IPS-18a (cell line): Measurements from ENCODE around the gene NEDD1.
A peak's percentile ranks its signal among the peaks of the same experiment; 100 is the strongest.

Experiments used
- H3K27ac ChIP-seq: one replicate; pipeline ENCODE4 v1.5.1; 2013; ENCODE audit warnings: low read length
- H3K27me3 ChIP-seq: one replicate; pipeline ENCODE4 v1.6.1; 2013; ENCODE audit warnings: mild to moderate bottlenecking, low read length; ENCODE audit not compliant: control insufficient read depth, insufficient read depth
- H3K36me3 ChIP-seq: one replicate; pipeline ENCODE4 v1.6.1; 2013; ENCODE audit warnings: low read depth, low read length; ENCODE audit not compliant: control insufficient read depth
- H3K4me1 ChIP-seq: one replicate; pipeline ENCODE4 v1.6.1; 2013; ENCODE audit warnings: low read depth, low read length; ENCODE audit not compliant: control insufficient read depth
- H3K4me3 ChIP-seq: one replicate; pipeline ENCODE4 v1.5.1; 2013; ENCODE audit warnings: low read length
- H3K9ac ChIP-seq: one replicate; pipeline ENCODE4 v1.6.1; 2013; ENCODE audit warnings: mild to moderate bottlenecking, low read length, moderate library complexity
- H3K9me3 ChIP-seq: one replicate; pipeline ENCODE4 v1.6.1; 2013; ENCODE audit warnings: low read depth, low read length; ENCODE audit not compliant: control insufficient read depth

Gene NEDD1

DNA sequence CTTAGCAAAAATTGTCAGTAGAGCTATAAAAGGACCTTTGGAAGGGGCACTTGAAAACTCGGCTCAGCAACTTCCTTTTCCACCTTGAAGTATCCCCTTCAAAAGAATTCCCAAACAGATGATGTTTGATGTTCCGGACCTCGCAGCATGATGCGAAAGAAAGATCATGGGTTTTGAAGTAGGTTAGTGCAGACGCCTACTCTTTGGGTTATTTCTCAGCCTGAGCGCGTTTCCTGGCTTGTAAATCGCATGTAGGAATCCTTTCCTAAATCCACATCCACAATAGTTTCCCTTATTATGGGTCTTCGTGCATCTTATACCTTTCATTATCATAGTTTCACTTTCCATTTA is 584 bp upstream of the NEDD1 start:
- Histone ChIP-seq H3K27ac (no peak overlapping the region), H3K9ac (peak overlapping the region; percentile 53), H3K36me3 (no peaks in the 10 kb centered on the region), H3K27me3 (no peaks in the 10 kb centered on the region), H3K4me3 (peak overlapping the region; percentile 65), H3K4me1 (peaks cover 13% of the 10 kb centered on the region), H3K9me3 (no peaks in the 10 kb centered on the region)

DNA sequence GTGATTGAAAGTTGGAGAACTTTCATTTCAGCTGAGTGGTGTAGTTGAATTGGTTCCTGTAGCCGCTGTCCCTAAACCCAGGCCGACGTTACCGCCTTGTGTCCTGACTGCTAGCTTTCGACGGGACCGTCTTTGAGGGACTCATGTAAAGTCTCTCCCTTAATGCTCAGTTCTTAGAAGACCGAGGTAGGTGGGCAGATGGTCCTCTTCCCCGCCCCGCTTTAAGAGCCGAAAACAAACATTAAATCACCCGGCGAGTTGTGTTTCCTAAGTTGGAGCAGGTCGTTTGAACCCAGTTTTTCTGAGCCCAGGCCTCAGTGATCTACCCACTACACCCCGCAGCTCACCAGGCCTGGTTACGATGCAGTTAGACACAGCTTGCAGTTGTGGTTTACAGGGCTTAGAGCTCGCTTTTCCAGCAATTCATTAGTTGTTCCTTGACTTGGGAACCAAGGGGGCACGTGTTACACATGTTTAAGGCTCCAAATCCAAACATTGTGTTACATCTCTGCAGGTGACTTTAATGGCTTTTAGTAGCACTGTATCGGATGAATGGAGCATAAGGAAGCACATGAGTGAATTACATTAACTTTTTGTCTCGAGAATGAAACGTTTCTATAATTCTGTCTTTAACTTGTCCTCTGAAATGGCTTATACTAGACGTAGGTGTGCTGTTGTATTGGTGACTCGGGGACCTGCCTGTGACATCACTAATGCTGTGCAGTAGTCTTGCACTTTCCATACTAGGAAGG is 790 bp downstream of the NEDD1 start:
- H3K9me3 ChIP-seq = no peaks in the 10 kb centered on the region
- H3K27ac ChIP-seq = peak overlapping the region; percentile 0
- H3K36me3 ChIP-seq = no peaks in the 10 kb centered on the region
- H3K4me3 ChIP-seq = peak overlapping the region; percentile 65
- H3K4me1 ChIP-seq = peaks cover 13% of the 10 kb centered on the region
- H3K27me3 ChIP-seq = no peaks in the 10 kb centered on the region
- peak overlapping the region; percentile 53 for H3K9ac ChIP-seq

DNA sequence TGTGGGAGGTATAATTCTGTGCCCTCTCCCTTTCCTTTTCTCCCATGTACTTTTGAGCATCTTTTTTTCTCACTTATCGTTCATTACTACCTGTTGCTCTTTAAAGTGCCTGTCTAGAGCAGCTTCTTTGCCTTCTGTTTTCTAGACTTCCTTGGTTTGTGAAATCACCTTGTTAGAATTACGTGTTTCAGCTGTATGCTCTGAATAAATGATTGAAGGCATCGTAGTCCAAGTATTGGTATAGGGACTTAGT is 1.3 kb downstream of the NEDD1 start:
- Histone ChIP-seq H3K27ac (no peak overlapping the region), H3K4me1 (peaks cover 13% of the 10 kb centered on the region), H3K4me3 (peak overlapping the region; percentile 65), H3K9me3 (no peaks in the 10 kb centered on the region), H3K36me3 (no peaks in the 10 kb centered on the region), H3K9ac (peak overlapping the region; percentile 53), H3K27me3 (no peaks in the 10 kb centered on the region)

DNA sequence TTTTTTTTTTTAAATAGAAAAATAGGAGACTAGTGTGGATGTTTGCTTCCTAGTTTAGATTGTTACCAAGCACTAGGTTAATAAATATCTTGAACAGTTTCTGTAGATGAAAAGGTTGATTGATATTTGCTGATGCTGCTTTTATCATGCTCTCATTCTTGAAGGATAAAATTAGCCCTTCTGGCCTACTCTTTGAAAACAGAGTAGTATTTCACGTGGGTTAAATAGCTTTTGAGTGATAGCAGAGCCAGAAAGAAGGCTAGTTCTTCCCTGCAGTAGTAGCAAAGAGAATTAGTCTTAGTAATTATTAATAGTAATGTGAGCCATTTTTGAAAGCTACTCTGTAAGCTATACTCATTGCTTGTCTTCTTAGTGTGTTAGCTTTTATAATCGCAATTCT is 5.2 kb downstream of the NEDD1 start:
- Histone ChIP-seq H3K27me3 (no peaks in the 10 kb centered on the region), H3K27ac (no peak overlapping the region), H3K9me3 (no peaks in the 10 kb centered on the region), H3K36me3 (no peaks in the 10 kb centered on the region), H3K9ac (no peak overlapping the region), H3K4me1 (peaks cover 13% of the 10 kb centered on the region), H3K4me3 (no peak overlapping the region)

DNA sequence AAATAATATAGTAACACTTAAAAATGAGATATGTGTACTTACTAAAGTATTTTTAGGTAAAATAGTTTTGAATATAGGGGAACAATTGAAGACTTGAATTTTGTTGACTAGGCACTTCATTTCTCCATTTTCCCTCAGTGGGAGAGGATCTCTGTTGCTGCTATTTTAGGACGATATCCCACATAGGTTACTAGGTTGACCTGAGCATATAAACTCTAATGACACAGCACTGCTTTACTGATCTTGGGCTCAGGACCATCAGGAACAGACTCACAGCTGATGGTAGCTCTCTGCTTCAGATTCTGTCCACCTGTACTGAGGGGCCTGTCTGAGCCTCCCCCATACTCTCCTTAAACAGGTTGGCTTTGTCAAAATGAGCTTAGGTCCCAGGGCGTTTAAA is 5.9 kb downstream of the NEDD1 start:
- H3K27ac ChIP-seq = no peak overlapping the region
- H3K4me1 ChIP-seq = peaks cover 11% of the 10 kb centered on the region
- H3K4me3 ChIP-seq = no peak overlapping the region
- H3K9me3 ChIP-seq = no peaks in the 10 kb centered on the region
- no peaks in the 10 kb centered on the region for H3K36me3 ChIP-seq
- H3K27me3 ChIP-seq = no peaks in the 10 kb centered on the region
- no peak overlapping the region for H3K9ac ChIP-seq

DNA sequence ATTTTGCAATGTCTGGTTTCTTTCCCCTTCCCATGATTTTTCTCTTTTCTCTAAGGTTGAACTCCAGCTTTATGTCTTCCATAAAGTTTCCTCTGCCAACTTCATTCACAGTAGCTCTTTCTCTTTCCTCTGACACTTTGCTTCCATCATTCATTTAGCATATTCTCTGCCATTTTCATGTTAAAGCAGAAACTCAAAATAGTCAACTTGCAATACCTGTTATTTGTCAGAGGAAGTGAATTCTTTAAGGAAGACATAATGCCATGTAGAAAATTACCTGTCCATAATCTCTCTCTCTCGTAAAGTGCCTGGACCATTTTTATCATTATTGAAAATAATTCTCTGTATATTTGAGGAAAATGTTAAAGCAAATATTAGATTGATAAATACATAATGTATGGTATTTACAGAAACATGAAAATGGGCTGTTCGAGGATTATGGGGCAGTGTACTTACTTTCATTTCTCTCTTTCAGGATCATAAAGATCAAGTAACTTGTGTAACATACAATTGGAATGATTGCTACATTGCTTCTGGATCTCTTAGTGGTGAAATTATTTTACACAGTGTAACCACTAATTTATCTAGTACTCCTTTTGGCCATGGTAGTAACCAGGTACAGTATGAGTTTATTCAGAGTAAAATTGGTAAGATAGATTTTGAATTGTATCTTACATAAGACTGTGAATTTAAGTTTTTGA is 12.6 kb downstream of the NEDD1 start:
- Histone ChIP-seq H3K27me3 (no peaks in the 10 kb centered on the region), H3K36me3 (no peaks in the 10 kb centered on the region), H3K4me1 (peaks cover 2% of the 10 kb centered on the region), H3K9ac (no peak overlapping the region), H3K27ac (no peak overlapping the region), H3K9me3 (no peaks in the 10 kb centered on the region), H3K4me3 (no peak overlapping the region)

DNA sequence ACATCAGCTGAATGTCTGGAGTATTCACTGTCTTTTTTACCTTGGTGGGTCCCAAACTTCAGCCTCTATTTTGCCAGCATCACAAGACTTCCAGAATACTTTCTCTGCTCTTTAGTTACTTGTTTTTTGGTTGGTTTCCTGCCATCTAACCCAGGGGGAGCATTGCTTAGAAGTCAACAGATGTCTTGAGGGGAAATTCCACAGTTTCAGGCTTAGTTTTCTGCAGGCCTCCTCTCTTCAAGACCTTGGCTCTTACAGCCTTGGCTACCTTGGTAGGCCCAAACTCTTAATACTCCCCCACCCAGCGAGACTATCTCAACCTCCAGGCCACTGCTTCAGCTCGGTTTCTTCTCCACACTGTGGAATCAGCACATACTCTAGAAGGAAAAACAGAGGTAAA is 41.7 kb downstream of the NEDD1 start:
- no peak overlapping the region for H3K9ac ChIP-seq
- H3K27me3 ChIP-seq = no peaks in the 10 kb centered on the region
- no peak overlapping the region for H3K4me3 ChIP-seq
- H3K36me3 ChIP-seq = peaks cover 7% of the 10 kb centered on the region
- H3K27ac ChIP-seq = no peak overlapping the region
- H3K9me3 ChIP-seq = no peaks in the 10 kb centered on the region
- no peaks in the 10 kb centered on the region for H3K4me1 ChIP-seq

DNA sequence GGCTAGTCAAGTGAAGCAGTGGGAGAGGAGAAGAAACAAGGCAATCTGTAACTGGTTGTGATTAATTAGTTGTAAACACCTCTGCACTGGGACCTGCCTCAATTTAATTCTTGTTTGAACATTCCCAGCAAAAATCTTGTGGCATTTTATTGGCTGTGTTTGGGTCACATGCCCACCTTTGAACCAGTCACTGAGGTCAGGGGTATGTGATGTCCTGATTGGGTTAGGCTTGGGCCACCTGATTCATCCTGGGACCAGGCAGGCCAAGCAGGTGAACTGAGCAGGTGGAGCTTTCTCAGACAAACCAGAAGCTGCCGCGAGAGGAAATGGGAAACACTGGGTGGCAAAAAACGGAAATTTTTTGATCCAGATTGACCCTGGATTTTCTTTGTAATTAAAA is 72.5 kb downstream of the NEDD1 start:
- Histone ChIP-seq H3K36me3 (no peaks in the 10 kb centered on the region), H3K9me3 (no peaks in the 10 kb centered on the region), H3K27me3 (no peaks in the 10 kb centered on the region), H3K9ac (no peak overlapping the region), H3K27ac (no peak overlapping the region), H3K4me3 (no peak overlapping the region), H3K4me1 (peaks cover 8% of the 10 kb centered on the region)

DNA sequence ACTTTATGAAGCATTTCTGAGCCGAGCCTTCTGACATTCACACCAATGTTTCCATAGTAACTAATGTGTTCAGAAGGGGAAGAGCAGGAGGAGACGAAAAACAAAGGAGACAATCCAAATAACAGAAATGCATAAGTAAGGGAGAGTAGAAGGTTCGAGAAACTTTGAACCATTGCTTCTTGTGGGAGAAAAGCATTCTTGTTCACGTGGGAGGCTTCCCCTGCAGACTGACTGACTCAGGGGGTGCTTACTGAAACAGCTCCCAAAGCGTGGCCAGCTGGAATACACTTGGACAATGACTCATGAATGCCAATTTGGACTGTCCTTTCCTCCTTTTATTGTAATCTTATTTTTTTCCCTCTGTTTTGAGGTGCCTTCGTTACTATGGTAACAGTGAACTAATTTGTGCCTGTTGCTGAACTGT is 73.9 kb downstream of the NEDD1 start:
- Histone ChIP-seq H3K4me3 (no peak overlapping the region), H3K9ac (no peak overlapping the region), H3K4me1 (peaks cover 9% of the 10 kb centered on the region), H3K27me3 (peaks cover 4% of the 10 kb centered on the region), H3K9me3 (no peaks in the 10 kb centered on the region), H3K36me3 (no peaks in the 10 kb centered on the region), H3K27ac (no peak overlapping the region)

DNA sequence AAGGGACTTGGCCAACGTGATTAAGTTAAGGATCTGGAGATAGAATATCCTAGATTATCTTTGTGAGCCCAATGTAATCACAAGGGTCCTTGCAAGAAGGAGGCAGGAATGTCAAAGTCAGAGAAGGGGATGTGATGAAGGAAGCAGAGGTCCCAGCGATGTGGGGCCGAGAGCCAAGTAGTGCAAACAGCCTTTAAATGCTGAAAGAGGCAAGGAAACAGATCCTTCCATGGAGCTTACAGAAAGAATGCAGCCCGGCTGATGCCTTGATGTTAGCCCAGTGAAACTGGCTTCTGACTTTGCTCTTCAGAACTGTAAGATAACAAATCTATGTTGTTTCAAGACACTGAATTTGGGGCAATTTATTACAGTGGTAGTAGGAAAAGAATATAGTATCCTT is 74.9 kb downstream of the NEDD1 start:
- Histone ChIP-seq H3K36me3 (no peaks in the 10 kb centered on the region), H3K9me3 (no peaks in the 10 kb centered on the region), H3K4me3 (no peak overlapping the region), H3K9ac (no peak overlapping the region), H3K27me3 (peaks cover 12% of the 10 kb centered on the region), H3K27ac (no peak overlapping the region), H3K4me1 (peaks cover 18% of the 10 kb centered on the region)

DNA sequence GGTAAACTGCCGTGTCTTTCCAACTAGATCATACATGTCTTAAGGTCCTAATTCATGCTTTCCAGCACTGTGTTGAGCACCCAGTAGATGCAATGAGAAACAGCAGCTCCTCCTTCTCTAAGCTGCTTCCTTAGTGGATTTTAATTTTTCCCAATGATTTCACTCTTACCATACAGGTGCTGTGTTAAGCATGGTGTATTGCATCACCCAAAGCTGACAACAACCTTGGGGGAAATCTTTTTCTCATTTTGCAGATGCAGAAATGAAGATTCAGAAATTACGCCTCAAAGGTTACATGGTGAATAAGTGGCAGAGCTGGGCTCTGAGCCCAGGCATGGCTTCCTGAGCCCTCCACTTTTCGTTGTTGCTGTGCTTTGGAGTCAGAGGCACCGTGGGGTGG is 75.6 kb downstream of the NEDD1 start:
- Histone ChIP-seq H3K36me3 (no peaks in the 10 kb centered on the region), H3K9me3 (no peaks in the 10 kb centered on the region), H3K4me1 (peaks cover 21% of the 10 kb centered on the region), H3K9ac (no peak overlapping the region), H3K27ac (no peak overlapping the region), H3K4me3 (no peak overlapping the region), H3K27me3 (peaks cover 12% of the 10 kb centered on the region)
